Measurements from ENCODE around the gene LRRC45. TPM values are rescaled to one million over a fixed set of nuclear protein-coding genes. Genes with fewer than 3 reads are reported as not detected.

LRRC45 gene
- total and polyA plus RNA-seq, 8 donors, result 12.0 to 23.2 (median 17.6) TPM

DNA sequence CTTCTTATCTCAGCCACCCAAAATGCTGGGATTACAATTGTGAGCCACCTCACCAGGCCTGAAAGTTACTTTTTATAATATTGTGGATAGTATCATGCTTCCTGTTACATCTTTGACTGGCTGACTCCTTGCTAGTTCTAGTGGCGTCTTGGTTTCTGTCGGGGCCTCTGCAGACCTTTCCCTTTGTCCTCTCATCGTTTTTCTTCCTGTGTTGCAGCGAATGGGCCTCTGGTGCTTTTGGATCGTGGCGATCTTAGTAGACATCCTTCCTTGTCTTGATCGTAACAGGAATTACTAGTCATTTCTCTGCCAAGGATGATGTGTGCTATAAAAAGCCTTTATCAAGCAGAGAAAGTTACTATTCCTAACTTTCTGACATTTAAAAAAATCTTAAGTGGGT is 24.9 kb upstream of the LRRC45 start:
- intact Hi-C loops (cut with DNase I), result no loop called here
- TF ChIP-seq, protein P1, sequence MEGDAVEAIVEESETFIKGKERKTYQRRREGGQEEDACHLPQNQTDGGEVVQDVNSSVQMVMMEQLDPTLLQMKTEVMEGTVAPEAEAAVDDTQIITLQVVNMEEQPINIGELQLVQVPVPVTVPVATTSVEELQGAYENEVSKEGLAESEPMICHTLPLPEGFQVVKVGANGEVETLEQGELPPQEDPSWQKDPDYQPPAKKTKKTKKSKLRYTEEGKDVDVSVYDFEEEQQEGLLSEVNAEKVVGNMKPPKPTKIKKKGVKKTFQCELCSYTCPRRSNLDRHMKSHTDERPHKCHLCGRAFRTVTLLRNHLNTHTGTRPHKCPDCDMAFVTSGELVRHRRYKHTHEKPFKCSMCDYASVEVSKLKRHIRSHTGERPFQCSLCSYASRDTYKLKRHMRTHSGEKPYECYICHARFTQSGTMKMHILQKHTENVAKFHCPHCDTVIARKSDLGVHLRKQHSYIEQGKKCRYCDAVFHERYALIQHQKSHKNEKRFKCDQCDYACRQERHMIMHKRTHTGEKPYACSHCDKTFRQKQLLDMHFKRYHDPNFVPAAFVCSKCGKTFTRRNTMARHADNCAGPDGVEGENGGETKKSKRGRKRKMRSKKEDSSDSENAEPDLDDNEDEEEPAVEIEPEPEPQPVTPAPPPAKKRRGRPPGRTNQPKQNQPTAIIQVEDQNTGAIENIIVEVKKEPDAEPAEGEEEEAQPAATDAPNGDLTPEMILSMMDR (IDR thresholded peaks at IDR 0.05), result no peak

DNA sequence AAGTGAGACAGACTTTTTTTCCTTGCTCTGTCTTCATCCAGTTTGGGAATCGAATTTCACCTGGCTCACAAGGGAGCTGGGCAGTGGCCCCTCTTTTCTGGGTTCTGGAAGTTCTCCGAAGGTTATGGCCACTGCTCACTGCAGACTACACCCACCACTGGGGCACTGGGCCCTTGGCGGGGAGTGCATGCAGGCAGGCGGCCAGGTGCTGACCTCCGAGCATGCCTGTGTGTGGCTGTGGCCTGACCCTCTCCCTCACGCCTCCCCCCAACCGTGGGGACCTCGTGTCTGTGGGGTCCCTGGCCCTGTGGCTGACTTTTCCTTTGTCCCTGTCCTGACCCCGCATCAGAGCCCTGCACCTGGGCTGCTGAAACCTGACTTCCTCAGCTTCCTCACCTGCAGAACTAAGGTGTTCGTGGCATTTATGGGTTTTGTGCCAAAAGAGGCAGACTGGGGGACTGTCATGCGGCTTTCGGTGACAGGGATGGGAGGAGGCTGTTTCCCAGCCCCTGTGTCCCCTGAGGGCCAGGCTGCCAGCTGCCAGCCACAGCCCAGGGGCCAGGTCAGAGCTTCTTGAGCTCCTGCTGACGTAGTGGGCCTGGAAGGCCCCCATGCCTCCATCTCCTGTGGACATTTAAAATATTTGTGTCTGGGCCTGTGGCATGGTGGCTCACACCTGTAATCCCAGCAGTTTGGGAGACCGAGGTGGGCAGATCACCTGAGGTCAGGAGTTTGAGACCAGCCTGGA is 24.2 kb upstream of the LRRC45 start:
- intact Hi-C loops (cut with DNase I), result no loop called here
- Histone ChIP-seq H3K27me3 (no peaks in the 10 kb centered on the region), H3K9me3 (no peaks in the 10 kb centered on the region), H3K36me3 (peaks cover 0 to 33% of the 10 kb centered on the region in 2 donors), H3K4me1 (peaks cover 2 to 3% of the 10 kb centered on the region in 2 donors), H3K27ac (no peak overlapping the region), H3K4me3 (no peak overlapping the region)
- DNase-seq, result no peak
- TF ChIP-seq, protein P1 (IDR thresholded peaks at IDR 0.05), result no peak
- ATAC-seq, result no peak

More for the DNA sequence above, 24.9 kb upstream of the LRRC45 start:
- H3K4me1 ChIP-seq, result peaks cover 3 to 6% of the 10 kb centered on the region in 2 donors
- H3K27ac ChIP-seq, result no peak overlapping the region
- H3K4me3 ChIP-seq, result no peak overlapping the region
- peaks cover 0 to 33% of the 10 kb centered on the region in 2 donors for H3K36me3 ChIP-seq
- ATAC-seq (no peak), DNase-seq (no peak)
- no peaks in the 10 kb centered on the region for H3K9me3 ChIP-seq
- no peaks in the 10 kb centered on the region for H3K27me3 ChIP-seq

DNA sequence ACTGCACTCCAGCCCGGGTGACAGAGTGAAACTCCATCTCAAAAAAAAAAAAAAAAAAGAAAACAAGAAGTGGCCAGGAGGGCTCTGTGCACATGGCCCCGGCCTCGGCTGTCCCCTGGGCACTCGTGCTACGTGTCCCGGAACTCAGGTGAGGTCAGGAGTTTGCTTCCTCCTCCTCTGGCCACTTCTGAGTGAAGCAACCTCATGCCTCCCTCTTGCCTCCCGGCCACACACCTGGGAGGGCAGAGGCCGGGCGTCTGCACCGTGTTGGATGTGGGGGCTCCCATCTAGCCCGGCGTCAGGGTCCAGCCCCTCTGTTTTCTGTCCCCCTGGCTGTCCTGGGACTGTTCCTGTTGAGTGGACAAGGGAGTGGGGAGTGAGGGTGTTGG is 23.5 kb upstream of the LRRC45 start:
- ATAC-seq (peak; percentile 72), DNase-seq (no peak)
- H3K4me1 ChIP-seq, result no peaks in the 10 kb centered on the region
- H3K27me3 ChIP-seq, result no peaks in the 10 kb centered on the region
- intact Hi-C loops (cut with DNase I), result no loop called here
- TF ChIP-seq, protein P1 (IDR thresholded peaks at IDR 0.05), result no peak
- H3K27ac ChIP-seq, result no peak overlapping the region
- no peaks in the 10 kb centered on the region for H3K9me3 ChIP-seq
- no peak overlapping the region for H3K4me3 ChIP-seq
- peaks cover 0 to 27% of the 10 kb centered on the region in 2 donors for H3K36me3 ChIP-seq

DNA sequence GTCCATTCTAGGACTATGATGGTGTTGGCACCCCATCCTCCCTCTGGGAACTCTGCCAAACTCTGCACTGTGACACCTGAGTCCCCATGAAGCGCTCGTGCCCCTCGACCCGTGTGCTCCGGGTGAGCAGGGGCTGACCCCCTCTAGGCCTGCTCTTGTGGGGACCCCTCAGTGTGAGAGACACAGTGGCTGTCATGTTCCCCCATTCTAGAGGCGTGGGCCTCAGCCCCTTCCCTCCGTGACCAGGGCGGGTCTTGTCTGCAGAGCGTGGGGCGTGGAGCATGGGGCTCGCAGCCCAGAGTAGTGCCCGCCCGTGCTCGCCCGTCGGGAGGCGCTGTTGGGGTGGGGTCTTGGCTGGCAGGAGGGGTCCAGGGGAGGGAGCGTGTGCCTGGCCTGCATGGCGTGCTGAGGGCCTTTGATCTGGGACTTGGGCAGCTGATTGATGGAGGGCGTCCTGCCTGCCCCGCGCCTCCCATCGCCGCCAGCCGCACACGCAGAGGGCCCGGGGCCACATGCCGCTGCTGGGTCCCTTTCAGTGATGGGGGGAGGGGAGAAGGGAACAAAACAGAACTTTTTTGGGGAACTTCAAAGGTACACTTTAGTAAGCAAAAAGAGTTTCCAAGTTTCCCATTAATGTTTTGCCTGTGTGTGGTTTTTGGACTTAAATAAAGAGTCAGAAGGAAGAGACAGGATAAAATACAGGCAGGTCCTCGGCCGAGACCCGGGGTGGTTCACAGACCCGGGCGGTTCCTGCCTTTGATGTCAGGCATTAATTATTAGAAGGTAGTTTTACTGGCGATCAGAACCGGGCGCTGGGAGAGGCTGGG is 22.9 kb upstream of the LRRC45 start:
- no peaks in the 10 kb centered on the region for H3K27me3 ChIP-seq
- H3K4me1 ChIP-seq, result no peaks in the 10 kb centered on the region
- TF ChIP-seq, protein P1 (IDR thresholded peaks at IDR 0.05), result no peak
- H3K4me3 ChIP-seq, result no peak overlapping the region
- intact Hi-C loops (cut with DNase I), result no loop called here
- DNase-seq, result no peak
- no peaks in the 10 kb centered on the region for H3K9me3 ChIP-seq
- H3K36me3 ChIP-seq, result peaks cover 0 to 22% of the 10 kb centered on the region in 2 donors
- no peak for ATAC-seq
- H3K27ac ChIP-seq, result no peak overlapping the region
